GM19452 (cell line): Measurements from ENCODE around the gene PALLD.
"Not testable (repeated sequence)": the region's sequence is repeated elsewhere in the genome, so short reads cannot be mapped to it uniquely, and the experiment has no call there.

Experiments
- ATAC-seq: cut with Tn5 transposase; IDR thresholded peaks from one replicate; pipeline ENCODE4 v1.9.1; 2021; ENCODE audit not compliant: unreplicated experiment

PALLD gene

GRCh38 chr4:168696280-168696679 lies 199.4 kb downstream of the PALLD start:
- ATAC-seq = no peak

GRCh38 chr4:168696826-168697225 lies 200.0 kb downstream of the PALLD start:
- ATAC-seq = no peak

GRCh38 chr4:168699224-168699878 lies 202.5 kb downstream of the PALLD start:
- no peak for ATAC-seq

- no peak for ATAC-seq
Measured at GRCh38 chr4:168701061-168701460, 204.2 kb downstream of the PALLD start.

DNA sequence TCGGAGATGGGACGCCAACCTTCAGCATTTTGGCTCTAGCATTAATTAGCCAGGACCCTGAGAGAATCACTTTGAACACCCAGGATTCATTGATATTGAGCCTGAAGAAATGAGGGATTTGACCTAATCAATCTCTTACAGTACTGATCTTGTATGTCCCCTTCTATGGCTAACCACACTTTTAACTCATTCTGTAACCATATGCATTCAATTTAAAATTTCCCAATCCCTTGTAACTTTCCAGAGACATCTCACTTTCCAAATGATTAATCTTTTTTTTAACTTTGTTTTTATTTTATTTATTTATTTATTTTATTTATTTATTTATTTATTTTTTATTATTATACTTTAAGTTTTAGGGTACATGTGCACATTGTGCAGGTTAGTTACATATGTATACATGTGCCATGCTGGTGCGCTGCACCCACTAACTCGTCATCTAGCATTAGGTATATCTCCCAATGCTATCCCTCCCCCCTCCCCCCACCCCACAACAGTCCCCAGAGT lies 205.8 kb downstream of the PALLD start:
- ATAC-seq = not testable (repeated sequence)

DNA sequence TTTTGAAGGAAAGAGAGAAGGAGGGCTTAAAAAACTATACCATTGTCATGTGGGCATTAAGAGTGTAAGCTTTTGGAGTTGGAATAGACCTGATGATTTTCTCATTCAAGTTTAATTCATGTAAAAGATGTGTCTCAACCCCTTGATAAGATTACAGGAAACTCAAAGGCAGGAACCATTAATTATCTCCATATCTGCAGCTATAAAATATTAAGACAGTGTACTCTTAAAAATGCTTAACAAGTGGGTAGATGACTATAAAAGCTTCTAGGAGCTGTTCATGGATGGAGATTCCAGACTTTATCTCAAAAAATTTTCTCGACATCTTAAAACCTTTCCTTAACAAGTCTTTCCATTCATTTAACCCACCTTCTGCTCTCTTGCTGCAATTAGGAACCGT lies 208.3 kb downstream of the PALLD start:
- no peak for ATAC-seq

DNA sequence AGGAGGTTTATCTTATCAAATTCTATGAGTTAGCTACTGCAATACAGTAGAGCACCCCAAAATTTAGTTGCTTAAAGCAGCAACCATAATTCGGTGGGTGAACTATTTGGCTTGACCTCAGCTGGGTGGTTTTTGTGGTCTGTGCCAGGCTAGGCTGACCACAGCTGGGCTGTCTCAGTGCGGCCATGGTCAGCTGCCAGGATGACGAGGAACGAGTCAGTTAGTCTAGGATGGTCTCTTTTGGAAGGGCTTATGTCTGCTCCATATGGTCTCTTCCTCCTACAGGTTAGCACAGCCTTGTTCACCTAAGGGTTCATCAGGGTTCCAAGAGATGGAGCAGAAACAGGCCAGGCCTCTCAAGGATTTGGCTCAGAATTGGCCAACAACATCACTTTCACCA lies 210.4 kb downstream of the PALLD start:
- ATAC-seq = no peak

- no peak for ATAC-seq
Measured at GRCh38 chr4:168708108-168708507, 211.3 kb downstream of the PALLD start.

DNA sequence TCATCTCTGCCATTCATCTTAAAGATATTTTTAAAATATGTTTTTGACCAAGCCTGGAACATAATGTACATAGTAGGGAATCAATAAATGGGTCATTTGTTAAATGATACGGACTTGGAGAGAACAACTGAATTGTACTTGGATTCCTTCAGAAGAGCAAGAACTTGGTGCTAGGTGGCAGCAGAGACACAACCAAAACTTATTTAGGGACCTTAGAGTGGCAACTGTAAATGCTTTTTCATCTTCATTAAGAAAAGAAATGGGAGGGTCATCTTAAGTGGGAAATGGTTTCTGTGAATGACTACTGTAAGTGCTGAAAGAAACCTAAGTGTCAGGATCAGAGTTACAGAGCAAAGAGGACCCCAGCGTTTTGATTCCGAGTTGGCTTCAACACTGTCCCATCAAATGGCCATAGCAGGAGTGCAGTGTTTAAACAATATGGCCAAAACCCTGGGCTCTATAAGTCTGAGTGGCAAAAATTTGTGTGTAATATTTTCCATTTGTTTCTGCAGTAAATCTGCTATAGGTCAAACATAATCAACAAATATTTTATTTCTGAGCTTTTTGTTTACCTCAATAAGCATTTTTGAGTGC lies 213.6 kb downstream of the PALLD start:
- ATAC-seq = no peak

- ATAC-seq = no peak
Measured at GRCh38 chr4:168711197-168712140, 214.6 kb downstream of the PALLD start.

DNA sequence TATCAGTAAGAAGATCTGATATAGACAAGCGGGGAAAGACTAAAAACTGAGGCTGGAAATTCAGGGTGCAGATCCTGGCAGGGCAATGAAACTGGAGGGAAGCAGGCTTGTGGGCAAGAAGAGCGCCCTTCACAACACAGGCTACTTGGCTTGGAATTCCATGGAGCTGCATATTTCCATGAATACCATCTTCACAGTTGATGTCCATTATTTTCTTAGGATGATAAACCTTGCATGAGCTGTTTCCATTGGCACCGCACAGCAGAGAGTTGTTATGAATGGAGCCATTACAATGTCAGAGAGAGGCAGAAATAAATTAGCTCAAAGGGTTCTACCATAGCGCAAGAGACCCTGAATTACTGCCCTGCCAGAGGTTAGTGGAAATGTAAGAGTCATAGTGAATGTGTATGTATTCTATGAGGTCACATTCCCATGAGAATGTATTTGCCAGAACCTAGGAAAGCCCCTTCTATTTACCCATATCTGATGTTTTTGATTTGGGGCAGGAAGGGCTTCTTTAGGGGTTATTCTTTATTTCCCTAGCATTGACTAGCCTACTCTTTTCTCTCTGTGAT lies 215.6 kb downstream of the PALLD start:
- no peak for ATAC-seq

- no peak for ATAC-seq
Measured at GRCh38 chr4:168713253-168713652, 216.4 kb downstream of the PALLD start.

DNA sequence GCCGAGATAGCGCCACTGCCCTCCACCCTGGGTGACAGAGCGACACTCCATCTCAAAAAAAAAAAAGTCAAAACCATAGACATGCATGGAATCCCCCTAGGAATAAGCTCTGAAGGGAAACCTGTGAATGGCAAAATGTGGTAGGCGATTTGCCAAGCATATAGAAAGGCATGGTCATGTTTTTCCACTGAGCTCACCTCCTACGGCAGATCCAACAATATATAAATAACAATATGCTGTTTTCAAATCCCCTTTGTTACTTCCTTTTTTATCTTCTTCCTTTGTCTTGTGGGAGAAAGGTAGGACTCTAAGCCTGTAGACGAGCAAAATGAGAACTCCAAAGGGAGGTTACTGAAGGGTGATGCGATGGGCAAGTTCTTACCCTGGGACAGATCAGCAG lies 219.0 kb downstream of the PALLD start:
- no peak for ATAC-seq

DNA sequence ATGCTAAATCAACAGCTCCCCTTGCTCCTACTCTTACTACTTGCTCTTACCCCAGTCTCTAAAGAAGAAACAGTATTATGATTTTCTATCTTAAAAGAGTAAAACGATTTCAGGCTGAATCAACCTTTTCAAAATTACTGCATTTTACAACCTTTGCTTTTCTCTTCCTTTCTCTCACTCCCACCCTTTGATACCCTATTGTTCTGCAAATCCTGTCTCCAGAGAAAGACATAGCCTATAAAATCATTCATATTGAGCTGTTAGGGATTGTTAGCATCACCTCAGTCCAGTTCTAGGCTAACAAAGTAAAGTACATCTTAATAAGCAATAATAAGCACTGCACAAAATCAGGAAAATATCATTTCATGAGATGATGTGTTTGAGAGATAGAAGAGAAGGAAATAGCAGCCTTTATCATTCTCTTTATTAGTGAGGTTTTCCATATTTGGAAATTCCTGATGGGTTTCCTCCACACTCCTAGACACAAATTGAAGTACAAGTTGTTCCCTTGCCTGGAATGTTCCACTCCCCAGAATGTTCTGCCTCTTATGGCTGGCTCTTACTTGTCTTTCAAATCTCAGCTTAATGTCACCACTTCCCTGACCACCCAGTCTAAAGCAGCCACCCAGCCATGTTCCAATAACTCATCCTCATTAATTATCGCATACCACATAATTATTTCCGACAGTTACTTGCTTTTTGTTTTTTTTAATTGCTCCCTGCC lies 219.7 kb downstream of the PALLD start:
- ATAC-seq = no peak

GRCh38 chr4:168717847-168718246 lies 221.0 kb downstream of the PALLD start:
- ATAC-seq = no peak

- no peak for ATAC-seq
Measured at GRCh38 chr4:168719725-168720124, 222.9 kb downstream of the PALLD start.

- no peak for ATAC-seq
Measured at GRCh38 chr4:168720396-168720900, 223.6 kb downstream of the PALLD start.

DNA sequence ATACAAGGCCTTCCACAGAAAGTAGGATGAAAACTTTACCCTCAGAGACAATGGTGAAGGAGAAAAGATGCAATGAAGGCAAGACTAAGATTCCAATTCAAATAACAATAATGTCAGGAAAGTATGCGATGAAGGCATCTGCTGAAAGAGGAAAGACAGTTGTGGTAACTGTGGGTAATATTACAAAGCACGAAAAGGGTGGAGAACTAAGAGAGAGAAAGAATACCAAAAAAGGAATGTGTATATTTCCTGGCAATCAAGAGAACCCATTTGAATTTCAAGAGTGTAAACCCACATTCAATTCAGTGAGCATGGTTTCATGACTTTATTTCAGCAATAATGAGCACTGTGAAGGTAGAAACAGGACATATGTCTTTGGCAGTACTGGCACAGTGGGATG lies 225.5 kb downstream of the PALLD start:
- no peak for ATAC-seq

GRCh38 chr4:168723020-168723419 lies 226.2 kb downstream of the PALLD start:
- ATAC-seq = no peak

GRCh38 chr4:168723569-168723968 lies 226.7 kb downstream of the PALLD start:
- no peak for ATAC-seq
